Bronchial epithelial cell (primary cell): ENCODE data around the gene NEK5. TPM values are rescaled to one million over a fixed set of nuclear protein-coding genes. Genes with fewer than 3 reads are reported as not detected.
A peak's percentile ranks its signal among the peaks of the same experiment; 100 is the strongest.
"Not testable (repeated sequence)": the region's sequence is repeated elsewhere in the genome, so short reads cannot be mapped to it uniquely, and the experiment has no call there.

Experiments
- DNase-seq: peaks from one replicate; pipeline ENCODE4 v3.0.0-alpha.2; 2010; ENCODE audit warnings: low read depth
- FAIRE-seq: peaks from 2 replicates; lab custom pipeline; 2011; peaks lifted over from hg19 to GRCh38; lab: Jason Lieb, UNC
- H3K27me3 ChIP-seq: 2 replicates; pipeline ENCODE4 v1.5.1; 2011; ENCODE audit warnings: low read length; ENCODE audit not compliant: control insufficient read depth, insufficient read depth
- H3K36me3 ChIP-seq: 2 replicates; pipeline ENCODE4 v1.5.1; 2011; ENCODE audit warnings: low read length; ENCODE audit not compliant: control insufficient read depth, insufficient read depth
- H3K4me3 ChIP-seq: 2 replicates; pipeline ENCODE4 v1.5.1; 2011; ENCODE audit warnings: mild to moderate bottlenecking, low read depth, low read length, control low read depth
- total RNA-seq: library from RNA; depleted of rRNA; stranded (reverse); fragments of >200 nt; gene quantifications from 2 replicates; pipeline ENCODE4 v1.2.1, GENCODE V29; 2014
- TF ChIP-seq, protein P1 (sequence below): IDR thresholded peaks from 2 replicates; pipeline ENCODE4 v1.5.1; 2011; ENCODE audit warnings: mild to moderate bottlenecking, moderate library complexity, low read length, control low read depth, inconsistent platforms; ENCODE audit not compliant: insufficient read depth, severe bottlenecking

NEK5 gene, protein sequence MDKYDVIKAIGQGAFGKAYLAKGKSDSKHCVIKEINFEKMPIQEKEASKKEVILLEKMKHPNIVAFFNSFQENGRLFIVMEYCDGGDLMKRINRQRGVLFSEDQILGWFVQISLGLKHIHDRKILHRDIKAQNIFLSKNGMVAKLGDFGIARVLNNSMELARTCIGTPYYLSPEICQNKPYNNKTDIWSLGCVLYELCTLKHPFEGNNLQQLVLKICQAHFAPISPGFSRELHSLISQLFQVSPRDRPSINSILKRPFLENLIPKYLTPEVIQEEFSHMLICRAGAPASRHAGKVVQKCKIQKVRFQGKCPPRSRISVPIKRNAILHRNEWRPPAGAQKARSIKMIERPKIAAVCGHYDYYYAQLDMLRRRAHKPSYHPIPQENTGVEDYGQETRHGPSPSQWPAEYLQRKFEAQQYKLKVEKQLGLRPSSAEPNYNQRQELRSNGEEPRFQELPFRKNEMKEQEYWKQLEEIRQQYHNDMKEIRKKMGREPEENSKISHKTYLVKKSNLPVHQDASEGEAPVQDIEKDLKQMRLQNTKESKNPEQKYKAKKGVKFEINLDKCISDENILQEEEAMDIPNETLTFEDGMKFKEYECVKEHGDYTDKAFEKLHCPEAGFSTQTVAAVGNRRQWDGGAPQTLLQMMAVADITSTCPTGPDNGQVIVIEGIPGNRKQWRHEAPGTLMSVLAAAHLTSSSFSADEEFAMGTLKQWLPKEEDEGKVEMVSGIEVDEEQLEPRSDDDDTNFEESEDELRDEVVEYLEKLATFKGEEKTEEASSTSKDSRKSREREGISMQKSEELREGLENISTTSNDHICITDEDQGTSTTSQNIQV
- 0.26 TPM in 2 replicates for total RNA-seq

DNA sequence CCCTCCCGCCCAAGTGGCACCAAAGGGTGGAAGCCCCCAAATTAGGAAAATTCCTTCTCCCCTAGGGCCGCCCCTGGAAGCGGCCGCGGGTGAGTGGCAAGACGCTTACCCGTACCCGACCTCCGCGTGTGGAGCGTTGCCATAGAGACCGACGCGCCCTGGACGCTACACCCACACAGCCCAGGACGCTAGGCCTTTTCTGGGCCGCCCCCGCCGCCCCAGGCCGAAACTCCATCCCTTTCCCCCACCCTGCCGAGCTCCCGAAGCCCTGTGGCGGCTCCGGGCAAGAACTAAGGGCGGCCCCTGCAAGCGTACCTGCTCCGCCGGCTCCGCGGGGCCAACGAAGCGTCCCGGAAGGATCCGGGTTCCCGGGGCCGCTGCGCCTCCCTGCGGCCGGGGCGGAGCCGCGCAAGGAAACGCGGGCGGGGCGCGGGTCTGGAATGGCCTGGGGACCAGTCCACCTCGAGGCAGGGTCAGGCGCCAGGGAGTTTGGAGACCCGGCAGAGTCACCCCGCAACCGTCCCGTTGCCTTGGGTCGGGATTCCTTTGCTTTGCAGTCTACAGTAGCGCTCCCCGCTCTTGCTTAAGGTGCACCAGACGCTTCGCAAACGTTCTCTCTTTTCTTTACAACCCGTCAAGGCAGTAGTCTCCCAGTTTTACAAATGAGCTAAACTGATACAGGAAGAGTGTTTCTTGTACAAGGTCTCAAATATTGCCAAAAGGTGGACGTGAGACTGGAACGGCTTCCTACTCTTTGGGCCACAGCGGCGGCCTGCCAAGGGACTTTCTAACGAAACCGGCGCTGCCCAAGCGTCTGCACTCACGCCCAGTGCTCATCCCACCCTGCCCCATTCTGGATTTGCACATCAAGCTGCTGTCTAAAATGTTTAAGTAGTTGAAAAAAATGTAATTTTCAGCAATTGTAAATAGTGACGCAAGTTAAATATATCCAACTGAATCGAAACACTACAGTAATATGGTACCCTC, at the start of gene NEK5:
TSS of gene NEK5 (minus strand) at position 360 of the 987 bp plus-strand sequence. CDS start 1,591 bp downstream, outside the sequence.
- DNase-seq (peak; percentile 35), FAIRE-seq (no peak)
- Histone ChIP-seq H3K36me3 (no peaks in the 10 kb centered on the region), H3K4me3 (peak within 1 kb of the TSS; percentile 65), H3K27me3 (no peaks in the 10 kb centered on the region)
- TF ChIP-seq, protein P1, sequence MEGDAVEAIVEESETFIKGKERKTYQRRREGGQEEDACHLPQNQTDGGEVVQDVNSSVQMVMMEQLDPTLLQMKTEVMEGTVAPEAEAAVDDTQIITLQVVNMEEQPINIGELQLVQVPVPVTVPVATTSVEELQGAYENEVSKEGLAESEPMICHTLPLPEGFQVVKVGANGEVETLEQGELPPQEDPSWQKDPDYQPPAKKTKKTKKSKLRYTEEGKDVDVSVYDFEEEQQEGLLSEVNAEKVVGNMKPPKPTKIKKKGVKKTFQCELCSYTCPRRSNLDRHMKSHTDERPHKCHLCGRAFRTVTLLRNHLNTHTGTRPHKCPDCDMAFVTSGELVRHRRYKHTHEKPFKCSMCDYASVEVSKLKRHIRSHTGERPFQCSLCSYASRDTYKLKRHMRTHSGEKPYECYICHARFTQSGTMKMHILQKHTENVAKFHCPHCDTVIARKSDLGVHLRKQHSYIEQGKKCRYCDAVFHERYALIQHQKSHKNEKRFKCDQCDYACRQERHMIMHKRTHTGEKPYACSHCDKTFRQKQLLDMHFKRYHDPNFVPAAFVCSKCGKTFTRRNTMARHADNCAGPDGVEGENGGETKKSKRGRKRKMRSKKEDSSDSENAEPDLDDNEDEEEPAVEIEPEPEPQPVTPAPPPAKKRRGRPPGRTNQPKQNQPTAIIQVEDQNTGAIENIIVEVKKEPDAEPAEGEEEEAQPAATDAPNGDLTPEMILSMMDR: peak; percentile 91

DNA sequence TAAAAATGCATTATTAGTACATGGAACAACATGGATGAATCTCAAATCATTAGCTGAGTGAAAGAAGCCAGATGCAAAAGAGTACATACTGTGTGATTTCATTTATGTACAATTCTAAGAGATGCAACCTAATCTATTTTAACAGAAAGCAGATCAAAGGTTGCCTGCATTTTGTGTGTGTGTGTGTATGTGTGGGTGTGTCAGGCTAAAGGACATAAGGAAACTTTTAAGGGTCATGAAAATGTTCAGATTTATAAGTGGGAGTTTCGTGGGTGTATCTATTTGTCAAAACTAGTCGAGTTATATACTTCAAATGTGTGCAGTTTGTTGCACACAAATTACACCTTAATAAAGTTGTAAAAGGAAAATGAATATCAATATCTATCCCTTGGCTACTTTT, 48.4 kb upstream of the NEK5 start:
- no peak overlapping the region for H3K4me3 ChIP-seq
- peaks cover 2% of the 10 kb centered on the region for H3K36me3 ChIP-seq
- FAIRE-seq (no peak), DNase-seq (no peak)
- H3K27me3 ChIP-seq: no peaks in the 10 kb centered on the region
- TF ChIP-seq, protein P1: no peak

DNA sequence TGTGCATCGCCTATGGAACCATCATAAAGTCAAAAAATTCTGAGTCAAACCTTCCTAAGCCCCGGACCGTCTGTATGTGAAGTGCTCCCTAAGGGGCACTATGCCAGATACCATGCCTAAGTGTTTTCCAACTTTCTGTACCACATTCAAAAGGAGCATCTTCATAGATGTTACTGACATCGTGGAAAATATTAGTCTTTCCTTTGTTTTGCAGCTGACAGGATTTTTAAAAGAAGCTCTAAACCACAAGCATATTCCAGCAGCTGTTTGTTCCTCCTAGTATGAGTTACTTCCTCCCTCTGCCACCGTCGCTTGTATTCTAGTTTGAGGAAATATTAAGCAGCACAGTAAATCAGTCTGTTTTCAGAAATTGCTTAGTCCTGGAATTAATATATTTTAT, 45.1 kb upstream of the NEK5 start:
- H3K27me3 ChIP-seq, H3K36me3 ChIP-seq: not testable (repeated sequence)
- FAIRE-seq: peak; percentile 60

DNA sequence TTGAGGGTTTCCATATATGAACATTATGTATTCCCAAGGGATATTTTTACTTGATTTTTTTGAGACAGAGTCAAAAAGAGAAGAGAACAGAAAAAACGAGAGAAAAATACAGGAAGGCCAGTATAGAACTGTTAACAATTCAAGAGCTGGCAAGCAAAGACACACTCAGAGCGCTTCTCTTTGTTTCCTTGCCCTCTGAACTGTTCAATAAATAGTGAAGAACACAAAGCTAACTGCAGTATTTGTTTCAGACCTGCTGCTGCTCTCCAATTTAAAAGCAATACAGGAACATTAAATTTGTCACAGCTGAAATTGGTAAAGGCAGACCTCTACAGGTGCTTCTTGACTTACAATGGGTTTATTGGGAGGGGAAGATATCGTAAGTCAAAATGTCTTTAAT, 44.5 kb upstream of the NEK5 start:
- no peak for FAIRE-seq
- TF ChIP-seq, protein P1: no peak
- no peak for DNase-seq
- H3K36me3 ChIP-seq: peaks cover 1% of the 10 kb centered on the region
- no peaks in the 10 kb centered on the region for H3K27me3 ChIP-seq
- H3K4me3 ChIP-seq: no peak overlapping the region

More for the DNA sequence above, 45.1 kb upstream of the NEK5 start:
- H3K4me3 ChIP-seq, DNase-seq: not testable (repeated sequence)

DNA sequence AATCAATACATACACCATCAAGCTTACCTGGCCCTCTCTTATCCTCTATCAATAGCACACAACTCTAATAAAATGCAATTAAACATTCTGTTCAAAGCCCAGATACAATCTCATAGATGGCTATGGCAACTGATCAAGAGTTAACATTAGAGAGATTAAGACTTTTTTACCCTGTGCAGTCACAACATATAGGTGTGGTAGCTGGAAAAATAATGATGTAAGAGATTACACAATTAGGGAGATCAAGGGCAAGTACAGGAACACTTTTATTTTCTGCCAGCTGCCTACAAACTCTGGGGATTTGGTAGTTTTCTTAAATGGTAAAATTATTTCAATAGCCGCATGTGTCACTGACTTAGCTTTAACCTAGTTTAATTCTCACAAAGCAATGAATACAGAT, 42.8 kb upstream of the NEK5 start:
- not testable (repeated sequence) for H3K4me3 ChIP-seq, FAIRE-seq, H3K36me3 ChIP-seq, DNase-seq, H3K27me3 ChIP-seq

DNA sequence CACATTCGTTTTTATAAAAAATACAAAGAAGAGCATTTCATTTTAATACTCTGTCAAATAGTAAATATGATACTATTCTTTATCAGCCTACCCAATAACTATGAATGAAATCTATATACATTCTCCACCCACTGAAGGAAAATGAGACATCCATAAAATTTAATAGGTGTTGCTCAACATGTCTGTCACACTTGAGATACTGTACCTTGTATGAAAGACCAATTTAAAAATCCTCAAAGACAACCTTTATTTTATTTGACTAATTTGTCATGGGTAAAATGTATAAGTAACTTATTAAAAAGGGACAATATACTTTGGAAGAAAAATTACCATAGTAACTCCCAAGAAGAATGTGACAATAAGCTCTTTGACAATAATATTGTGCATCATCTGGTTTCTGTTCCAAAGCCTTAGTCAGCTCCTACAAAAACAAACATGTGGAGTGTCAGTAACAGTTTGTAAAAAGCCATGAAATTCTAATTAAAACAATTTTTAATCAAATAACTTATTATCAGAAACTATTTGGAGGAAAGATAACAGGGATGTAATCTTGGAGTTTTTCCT, 42.0 kb upstream of the NEK5 start:
- not testable (repeated sequence) for DNase-seq, FAIRE-seq, H3K4me3 ChIP-seq, H3K36me3 ChIP-seq, H3K27me3 ChIP-seq
